ENCODE data around the gene PRSS37.
"Not testable (repeated sequence)": the region's sequence is repeated elsewhere in the genome, so short reads cannot be mapped to it uniquely, and the experiment has no call there.

PRSS37 gene

DNA sequence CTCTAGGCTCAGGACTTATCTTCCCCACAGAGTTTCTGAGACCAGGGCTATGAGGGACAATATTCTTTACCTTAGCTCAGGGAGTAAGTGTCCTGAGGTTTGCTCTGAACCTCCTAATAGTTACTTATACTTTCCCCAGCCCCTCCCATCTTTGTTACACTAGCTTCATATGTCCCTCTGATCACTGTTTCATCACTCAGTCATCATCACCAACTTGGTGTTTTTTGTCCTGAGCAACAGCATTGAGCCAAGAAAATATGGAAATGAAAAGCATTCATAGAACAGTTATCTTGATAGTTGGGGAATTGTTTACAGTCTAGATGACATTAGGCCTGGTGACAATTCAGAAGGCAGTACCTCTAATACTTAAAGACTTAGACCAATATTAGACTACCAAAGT is at the start of gene PRSS37:
Gene PRSS37 (minus strand): TSS at position 101 of the 400 bp plus-strand sequence. CDS start 436 bp downstream, outside the sequence.
- no peak for DNase-seq

DNA sequence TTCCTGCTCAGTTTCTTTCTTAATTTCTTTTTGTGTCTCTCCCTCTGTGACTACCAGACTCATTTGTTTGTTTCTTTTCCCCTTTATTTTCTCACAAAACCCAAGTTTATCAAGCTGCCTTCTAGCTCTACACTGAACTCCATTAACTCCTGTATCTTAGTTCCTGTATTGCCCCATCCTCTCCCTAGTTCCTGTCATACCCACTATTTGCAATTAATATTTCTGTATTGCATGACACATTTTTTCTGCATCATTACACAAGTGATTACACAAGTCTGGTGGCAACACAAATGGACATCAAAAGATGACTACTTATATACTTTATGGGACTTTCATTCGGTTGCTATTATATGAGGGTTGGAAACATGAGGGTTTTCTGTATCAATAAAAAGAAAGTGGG is 48.0 kb upstream of the PRSS37 start:
- peak in 1 of 2 donors; percentile 18 for DNase-seq

DNA sequence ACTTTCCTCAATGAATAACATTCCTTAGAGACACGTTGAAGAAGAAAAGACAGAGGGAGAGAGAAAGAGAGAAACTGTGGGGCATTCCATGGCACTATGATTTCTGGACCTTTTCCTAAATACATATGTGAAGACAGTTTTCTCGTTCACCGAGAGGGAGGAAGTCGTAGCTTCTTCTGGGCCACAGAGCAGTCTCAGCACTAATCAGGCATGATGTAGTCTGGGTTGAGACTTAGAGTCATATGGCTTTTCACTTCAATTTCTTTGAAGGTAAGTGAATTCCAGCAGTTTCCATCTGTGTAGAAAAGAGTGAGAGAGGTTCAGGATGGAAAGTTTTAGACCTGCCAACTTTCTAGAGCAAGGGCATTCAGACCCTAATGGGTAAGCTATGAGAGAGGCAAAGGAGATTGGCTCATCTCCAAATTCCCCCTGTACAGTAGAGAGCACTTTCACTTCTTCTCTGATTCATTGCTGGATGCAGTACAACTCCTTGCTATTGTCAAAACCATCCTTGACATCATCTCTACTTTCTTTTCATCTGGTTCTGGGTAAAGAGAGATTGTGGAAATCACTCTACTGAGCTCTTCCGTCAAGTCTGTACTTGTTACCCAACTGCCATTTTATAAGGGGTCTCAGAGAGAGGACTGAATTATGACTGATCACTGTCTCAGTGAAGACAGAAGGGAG is 43.4 kb upstream of the PRSS37 start:
- no peak for DNase-seq

DNA sequence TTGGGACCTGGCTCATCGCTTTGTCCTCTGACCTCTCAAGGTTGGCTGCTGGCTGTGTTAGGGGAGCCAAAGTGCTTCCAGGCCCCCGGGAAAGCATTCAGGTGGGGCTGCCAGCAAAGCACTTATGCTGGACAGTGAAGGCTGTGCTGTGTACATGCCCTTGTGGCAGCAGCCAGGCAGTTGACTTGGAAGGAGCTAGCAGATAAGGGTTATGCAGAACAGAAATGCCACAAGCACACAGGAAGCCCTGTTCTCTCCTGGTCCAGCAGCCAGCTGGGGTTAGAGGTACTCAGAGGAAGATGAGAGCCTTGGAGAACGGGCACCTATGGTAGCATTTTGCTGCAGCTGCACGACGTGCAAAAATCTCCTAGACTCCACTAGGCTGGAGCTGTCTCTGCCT is 39.7 kb upstream of the PRSS37 start:
- no peak for DNase-seq

- no peak for DNase-seq
These were observed 36.1 kb upstream of the PRSS37 start for GRCh38 chr7:141877365-141877764.

- no peak for DNase-seq
These were observed 35.1 kb upstream of the PRSS37 start for GRCh38 chr7:141876371-141876770.

DNA sequence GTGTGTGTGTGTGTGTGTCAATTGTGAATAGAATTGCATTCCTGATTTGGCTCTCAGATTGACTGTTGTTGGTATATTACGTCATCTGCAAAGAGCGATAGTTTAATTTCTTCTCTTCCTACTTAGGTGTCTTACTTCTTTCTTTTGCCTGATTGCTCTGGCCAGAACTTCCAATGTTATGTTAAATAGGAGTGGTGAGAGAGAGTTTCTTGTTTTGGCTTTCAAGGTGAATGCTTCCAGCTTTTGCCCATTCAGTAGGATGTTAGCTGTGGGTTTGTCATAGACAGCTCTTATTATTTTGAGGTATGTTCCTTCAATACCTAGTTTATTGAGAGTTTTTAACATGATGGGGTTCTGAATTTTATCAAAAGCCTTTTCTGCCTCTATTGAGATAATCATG is 34.2 kb upstream of the PRSS37 start:
- DNase-seq, result no peak

- peak in 1 of 2 donors; percentile 8 for DNase-seq
These were observed 33.5 kb upstream of the PRSS37 start for GRCh38 chr7:141874787-141875186.

DNA sequence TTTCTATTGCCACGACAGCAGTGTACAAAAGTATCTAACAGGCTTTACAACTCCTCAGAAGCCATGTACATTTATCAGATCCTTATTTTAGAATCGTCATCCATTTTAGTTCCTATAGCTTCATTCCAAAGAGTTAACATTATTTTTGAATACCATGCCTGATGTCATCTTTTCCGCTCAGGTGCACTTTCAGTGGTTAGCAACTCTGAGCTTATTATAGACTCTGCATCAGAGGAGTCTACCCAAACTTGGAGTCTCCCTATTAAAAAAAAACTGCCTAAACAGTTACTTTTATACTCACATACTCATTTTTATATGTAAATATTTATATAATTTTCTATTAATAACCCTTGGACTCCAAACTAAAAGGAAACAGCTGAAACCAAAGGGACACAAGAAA is 31.6 kb upstream of the PRSS37 start:
- DNase-seq, result no peak

GRCh38 chr7:141866974-141867373 is 25.7 kb upstream of the PRSS37 start:
- DNase-seq, result no peak

GRCh38 chr7:141864765-141865447 is 23.6 kb upstream of the PRSS37 start:
- no peak for DNase-seq

DNA sequence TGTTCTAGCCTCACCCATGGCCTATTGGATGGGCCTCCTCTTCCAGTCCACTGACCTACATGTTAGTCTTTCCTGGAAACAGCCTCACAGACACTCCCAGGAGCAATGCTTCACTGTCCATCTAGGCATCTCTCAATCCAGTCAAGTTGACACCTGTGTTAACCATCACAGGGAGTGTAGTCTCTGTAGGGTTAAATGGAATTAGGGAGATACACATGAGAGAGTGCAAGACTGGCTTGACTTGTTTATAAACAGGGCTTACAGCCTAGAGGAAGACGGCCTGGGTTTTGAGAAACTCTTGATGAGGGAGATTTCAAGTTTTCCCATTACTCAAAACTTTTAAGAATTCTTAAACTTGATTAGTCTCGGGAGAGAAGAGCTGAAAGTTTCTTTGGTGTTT is 18.9 kb upstream of the PRSS37 start:
- DNase-seq, result no peak

- no peak for DNase-seq
These were observed 6.7 kb upstream of the PRSS37 start for GRCh38 chr7:141847996-141848395.

GRCh38 chr7:141844256-141844655 is 3.0 kb upstream of the PRSS37 start:
- DNase-seq, result no peak

- DNase-seq, result no peak
These were observed 1.6 kb upstream of the PRSS37 start for GRCh38 chr7:141842904-141843303.

DNA sequence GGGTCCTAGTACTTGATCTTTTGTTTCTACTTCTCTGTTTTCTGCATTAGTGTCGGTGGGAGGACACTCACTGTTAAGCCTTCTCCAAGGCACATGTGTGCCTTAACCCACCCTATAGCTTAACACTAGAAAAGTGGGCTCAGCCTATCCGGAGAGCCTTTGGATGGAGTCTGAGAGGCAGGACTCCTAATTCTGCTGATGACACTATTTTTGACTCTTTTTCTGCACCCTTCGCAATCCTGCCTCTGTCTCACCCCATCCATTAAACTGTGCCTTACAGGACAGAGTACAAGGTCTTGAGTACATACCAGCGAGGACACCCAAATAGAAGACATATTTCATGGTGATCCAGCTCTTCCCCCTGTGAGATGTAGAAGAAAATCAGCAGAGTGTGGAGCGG is 577 bp downstream of the PRSS37 start:
- no peak for DNase-seq

- no peak for DNase-seq
These were observed 2.0 kb downstream of the PRSS37 start for GRCh38 chr7:141839256-141839655.

DNA sequence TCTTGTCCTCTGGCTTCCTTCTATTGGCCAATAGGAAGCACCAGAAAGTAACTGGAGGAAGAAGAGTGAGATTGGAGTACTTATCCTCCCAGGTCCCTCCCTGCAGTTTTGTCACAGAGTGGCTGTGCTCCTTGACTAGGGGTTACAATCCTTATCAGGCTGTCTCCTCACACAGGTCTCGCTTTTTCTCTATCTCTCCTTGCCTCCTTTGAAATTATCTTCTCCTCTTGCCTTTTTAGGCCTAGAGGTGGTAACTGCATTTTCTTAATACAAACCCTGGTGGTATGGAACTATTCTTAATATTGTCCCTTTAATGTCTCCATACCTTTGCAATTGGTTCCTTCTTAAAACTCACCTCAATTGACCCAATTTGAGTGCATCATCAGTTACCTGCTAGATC is 2.7 kb downstream of the PRSS37 start:
- DNase-seq, result no peak

- no peak for DNase-seq
These were observed 3.6 kb downstream of the PRSS37 start for GRCh38 chr7:141837683-141838082.

DNA sequence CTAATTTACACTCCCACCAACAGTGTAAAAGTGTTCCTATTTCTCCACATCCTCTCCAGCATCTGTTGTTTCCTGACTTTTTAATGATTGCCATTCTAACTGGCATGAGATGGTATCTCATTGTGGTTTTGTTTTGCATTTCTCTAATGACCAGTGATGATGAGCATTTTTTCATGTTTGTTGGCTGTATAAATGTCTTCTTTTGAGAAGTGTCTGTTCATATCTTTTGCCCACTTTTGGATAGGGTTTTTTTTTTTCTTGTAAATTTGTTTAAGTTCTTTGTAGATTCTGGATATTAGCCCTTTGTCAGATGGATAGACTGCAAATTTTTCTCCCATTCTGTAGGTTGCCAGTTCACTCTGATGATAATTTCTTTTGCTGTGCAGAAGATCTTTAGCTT is 18.9 kb downstream of the PRSS37 start:
- DNase-seq, result not testable (repeated sequence)

GRCh38 chr7:141820067-141820466 is 21.2 kb downstream of the PRSS37 start:
- no peak for DNase-seq

GRCh38 chr7:141792526-141792925 is 48.8 kb downstream of the PRSS37 start:
- DNase-seq, result no peak

GRCh38 chr7:141789917-141790316 is 51.4 kb downstream of the PRSS37 start, which contains the start of gene TAS2R5:
TSS of gene TAS2R5 (plus strand) at chr7:141790217. CDS start at chr7:141790362, 145 bp downstream.
- no peak for DNase-seq

DNA sequence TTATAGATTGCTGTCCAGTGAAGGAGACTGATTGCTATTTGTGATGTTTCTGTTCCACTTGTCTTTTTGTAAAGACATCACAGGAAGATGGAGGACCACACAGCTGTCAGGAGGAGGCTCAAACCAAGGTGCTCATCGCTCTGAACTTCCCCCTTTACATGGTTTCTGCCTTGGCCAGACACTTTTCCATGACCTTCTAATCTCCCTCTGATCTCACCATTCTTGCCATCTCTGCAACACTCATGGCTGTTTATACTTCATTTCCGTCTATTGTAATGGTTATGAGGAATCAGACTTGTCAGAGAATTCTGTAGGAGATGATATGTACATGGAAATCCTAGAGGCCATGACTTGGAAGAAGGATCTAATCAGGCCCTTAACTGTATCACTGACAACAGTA is 53.0 kb downstream of the PRSS37 start:
- no peak for DNase-seq

All from CD4-positive, alpha-beta T cell treated with Interferon alpha-2 for 1 hour (primary cell).